HG03103 (cell line): ENCODE data around the gene SH3PXD2B.
"Not testable (repeated sequence)": the region's sequence is repeated elsewhere in the genome, so short reads cannot be mapped to it uniquely, and the experiment has no call there.

Experiments used
- ATAC-seq: cut with Tn5 transposase; IDR thresholded peaks from one replicate; pipeline ENCODE4 v1.9.1; 2021; ENCODE audit warnings: low read depth; ENCODE audit not compliant: unreplicated experiment

Gene SH3PXD2B

DNA sequence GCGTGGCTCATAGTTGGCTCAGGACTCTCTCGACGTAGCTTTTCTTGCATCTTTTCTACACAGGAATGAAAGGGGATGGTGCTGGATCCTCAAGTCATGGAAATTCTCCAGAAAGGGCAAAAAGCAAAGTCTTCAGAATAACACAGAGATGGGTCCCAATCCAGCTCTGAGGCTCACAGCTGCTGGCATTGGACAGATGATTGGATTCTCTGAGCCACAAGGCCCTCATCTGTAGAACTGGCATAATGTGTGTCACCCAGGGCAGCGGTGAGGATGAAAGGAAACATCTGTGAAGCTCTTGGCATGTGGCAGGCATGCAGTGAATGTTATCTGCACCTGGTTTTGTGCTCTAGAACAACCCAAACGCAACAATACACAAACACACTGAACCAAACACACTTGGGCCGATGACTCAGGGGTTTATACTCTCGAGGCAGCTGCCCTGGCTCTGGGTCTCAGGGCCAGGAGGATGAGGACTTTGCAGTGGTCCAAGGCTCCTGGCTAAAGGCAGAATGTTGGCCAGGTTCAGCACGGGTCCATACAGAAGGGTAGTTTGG lies 106.8 kb downstream of the SH3PXD2B start:
- ATAC-seq: no peak

DNA sequence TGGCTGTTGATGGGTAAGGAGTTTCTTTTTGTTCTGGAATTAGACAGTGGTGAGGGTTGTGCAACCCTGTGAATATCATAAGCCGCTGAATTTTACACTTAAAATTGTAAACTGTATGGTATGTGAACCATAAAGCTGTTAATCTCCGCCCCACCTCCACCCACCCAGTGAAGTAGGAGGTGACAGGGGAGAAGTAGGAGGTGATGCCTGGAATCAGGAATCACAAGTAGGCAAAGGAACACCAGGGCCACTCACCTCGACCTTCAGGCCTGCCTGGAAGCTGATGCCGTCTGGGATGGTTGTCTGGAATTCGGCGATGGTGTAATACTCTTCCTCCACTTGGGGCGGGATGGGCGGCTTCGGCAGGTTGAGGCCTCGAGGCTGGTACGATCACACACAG lies 108.4 kb downstream of the SH3PXD2B start:
- no peak for ATAC-seq

DNA sequence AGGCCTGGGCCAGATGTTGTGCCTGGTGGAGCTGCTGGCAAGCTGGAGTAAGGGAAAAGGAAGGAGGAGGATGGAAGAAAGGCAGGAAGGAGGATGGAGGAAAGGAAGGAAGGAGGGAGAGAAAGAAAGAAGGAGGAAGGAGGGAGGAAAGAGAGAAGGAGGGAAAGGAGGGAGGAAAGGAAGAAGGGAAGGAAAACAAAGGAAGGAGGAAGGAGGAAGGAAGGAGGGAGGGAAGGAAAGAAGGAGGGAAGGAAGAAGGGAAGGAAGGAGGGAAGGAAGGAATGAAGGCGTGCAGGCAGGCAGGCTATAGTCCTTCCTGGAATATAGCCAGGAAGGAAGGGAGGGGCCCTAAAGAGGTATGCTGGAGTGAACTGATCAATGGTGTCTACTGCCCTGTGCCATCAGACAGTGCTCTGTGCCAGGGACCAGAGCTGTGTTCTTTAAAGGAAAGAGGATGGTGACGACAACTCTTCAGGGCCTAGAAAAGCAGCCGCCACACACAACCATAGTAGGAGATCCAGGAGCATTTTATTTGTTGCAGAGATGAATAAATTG lies 109.4 kb downstream of the SH3PXD2B start:
- ATAC-seq: no peak

DNA sequence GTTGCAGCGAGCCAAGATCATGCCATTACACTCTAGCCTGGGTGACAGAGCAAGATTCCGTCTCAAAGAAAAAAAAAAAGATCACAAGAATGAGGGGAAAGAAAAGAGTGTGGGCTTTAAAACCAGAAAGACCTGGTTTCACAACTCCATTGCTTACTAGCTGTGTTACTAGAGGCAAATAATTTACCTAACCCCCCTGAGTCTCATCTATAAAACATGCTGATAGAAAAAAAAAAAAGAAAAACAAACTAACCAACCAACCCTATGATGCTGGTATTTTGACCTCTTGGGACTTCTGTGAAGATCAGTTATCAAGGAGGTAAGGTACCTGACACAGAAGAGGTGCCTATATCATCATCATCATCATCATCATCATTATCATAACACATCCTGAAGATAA lies 110.6 kb downstream of the SH3PXD2B start:
- ATAC-seq: no peak

DNA sequence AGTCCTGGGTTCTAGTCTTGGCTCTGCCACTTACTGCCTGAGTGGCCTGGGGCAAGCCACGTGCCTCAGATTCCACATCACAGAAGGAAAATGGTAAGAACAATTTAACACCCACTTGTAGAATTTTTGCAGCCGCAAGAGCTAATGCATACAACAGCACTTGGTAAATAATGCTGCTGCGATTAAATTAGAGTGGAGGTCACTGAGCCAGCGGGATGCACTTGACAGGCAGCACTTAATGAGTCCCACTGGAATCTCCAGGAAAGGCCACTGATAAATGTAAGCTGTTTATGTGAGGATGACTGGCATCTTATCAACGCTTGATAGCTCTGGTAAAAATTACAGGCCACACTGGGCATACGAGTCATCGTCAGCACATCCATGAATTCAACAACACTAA lies 111.4 kb downstream of the SH3PXD2B start:
- ATAC-seq: no peak

DNA sequence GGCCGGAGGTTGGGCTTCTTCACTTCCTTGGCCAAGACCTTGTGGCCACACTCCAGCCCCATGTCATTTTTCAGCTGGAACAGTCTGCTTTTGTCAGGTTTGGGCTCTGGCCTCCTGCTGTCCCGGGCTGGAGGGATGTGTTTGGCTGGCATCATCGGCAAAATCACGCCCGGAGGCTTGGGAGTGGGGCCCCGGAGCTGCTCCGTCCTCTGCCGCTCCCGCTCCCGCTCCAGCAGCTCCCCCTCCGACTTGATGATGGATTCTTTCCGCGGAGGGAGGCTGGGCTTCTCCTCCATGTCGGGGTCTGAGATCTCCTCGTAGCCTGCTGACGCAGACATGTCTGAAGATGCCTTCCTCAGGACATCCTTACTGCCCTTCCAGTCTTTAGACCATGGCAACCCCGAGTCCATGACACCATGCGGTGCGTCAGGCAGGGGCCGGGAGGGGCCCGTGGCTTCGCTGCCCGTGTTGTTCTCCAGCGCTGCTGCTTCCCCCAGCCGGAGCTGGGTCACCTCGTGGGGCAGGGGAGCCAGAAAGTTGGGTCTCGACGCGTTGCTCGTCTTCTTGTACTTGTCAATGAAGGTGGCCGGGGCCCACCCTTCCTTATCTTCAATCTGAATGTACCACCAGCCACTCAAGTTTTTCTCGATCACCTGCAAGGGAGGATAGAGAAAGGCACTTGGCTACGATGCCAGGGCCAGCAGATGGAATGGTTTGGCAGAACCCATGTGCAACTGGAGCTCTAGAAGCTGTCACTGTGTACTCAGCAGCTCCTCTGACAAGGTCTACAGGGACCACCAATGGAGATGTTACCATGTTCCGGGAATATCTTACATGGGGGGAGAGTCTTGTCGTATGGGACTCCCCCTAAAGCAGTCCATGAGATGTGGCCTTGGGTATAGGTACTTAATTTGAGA lies 114.8 kb downstream of the SH3PXD2B start:
- ATAC-seq: no peak

DNA sequence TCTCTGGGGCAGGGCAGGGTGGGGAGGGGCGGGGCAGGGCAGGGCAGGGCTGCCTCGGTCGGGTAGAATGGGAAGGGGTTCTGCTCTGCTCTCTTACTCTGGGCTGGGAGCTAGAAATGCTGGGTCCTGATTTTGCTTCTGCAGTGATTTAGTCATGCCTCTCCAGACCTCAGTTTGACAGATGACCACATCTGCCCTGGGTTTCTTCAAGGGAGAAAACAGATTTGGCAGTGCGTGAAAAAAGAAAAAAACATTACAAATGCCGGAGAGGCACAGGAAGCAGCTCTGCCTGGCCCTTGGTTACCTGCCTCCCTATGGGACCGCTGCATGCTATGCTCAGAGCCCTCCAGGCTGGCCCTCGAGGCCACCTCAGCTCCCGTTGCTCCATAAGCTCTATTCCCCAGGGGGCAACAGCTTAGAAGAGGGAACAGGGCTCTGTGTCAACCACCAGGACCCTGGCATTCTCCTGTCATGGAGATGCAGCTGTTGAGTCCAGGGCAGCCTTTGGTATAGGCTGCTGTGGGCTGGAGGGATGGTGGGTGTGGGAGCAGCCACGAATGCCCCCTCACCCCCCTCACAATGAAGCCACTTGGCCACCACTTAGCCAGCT lies 117.5 kb downstream of the SH3PXD2B start:
- ATAC-seq: no peak

DNA sequence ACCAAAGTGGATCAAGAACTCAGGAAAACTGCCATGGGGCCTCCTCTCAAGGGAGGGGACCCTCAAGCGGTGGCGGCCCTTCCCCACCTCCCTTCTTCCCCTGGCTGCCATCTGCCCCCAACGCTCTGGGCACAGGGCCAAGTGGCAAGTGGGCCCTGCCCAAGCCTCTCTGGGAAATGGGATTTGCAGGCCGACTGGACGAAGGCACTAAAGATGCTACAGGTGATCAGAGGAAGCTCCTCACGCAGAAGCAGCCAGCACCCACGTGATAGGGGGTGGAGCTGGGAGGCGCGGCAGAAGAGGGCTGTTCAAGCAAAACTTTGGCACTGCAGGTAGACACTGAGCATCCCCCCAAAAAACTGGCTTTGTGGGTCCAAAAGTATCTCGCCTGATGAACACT lies 118.1 kb downstream of the SH3PXD2B start:
- no peak for ATAC-seq

DNA sequence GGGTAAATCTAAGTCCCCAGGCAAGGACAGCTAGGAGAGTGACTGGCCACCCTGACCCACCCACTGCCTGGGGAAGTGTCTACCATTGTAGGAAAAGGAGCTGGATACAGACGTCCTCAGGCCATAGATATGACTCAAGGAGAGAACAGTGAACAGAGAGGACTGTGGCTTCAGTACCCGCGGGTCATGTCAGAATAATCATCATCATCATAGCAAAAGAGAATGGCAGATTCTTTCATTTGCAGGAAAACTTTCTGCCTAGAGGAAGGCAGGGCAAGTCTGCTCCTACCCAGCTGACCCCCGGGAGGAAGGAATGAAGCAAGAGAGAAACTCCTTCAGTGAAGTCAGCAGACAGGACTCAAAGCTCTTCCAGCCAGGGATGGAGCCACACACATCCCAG lies 118.6 kb downstream of the SH3PXD2B start:
- no peak for ATAC-seq

DNA sequence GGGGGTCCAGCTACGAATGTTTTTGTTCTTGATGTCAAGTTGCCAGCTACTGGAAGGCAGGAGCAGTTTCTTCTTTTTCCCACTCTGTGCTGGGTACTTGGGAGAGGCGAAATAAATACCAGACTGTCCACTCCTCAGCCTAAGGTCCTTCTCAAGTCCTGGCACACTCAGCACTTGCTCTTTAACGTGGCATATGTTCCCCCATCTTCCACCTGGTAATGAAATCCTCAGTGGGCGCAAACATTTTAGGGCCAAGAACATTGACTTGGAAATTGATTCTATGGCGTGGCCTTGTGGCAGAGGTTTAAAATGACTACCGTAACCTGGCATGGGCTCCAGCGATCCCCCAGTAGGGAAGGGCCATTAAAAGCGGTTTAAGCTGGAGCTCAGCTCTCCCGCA lies 119.7 kb downstream of the SH3PXD2B start:
- no peak for ATAC-seq

DNA sequence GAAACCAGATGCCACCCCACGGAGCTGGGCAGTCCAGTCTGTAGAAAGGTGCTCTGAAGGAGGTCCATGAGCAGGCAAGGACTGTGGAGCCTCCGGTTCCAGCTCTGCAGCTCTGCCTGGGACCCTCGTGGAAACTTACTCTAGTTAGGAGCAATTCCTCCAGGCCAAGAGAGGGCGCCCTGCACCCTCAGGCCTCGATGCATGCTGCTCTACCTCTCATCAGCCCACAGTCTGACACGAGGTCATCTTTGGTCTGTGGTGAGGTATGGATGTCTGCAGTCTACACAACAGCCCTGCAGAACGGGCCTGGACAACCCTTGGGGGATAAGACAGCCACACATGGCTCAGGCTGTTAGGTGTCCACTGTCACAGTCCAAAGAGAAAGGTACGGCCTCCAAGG lies 120.1 kb downstream of the SH3PXD2B start:
- no peak for ATAC-seq

DNA sequence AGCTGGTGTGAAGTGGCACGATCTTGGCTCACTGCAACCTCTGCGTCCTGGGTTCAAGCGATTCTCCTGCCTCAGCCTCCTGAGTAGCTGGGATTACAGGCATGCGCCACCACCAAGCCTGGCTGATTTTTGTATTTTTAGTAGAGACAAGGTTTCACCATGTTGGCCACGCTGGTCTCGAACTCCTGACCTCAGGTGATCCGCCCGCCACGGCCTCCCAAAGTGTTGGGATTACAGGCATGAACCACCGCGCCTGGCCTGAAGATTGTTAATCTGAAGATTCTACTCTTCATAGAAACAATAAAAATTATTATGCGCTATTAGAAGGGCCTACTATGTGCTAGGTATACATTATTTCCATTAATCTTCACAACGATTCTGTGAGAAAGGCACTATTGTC lies 127.4 kb downstream of the SH3PXD2B start:
- ATAC-seq: not testable (repeated sequence)

DNA sequence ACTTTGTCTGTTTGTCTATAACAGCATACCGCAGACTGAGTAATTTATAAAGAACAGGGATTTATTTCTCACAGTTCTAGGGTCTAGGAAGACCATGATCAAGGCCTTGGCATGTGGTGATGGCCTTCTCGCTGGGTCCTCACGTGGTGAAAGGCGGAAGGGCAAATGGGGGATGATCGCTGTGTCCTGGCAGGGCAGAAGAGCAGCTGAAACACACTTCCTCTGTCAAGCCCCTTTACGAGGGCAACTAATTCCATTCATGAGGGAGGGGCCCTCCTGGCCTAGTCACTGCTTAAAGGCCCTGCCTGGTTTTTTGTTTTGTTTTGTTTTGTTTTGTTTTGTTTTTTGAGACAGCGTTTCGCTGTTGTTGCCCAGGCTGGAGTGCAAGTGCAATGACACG lies 128.9 kb downstream of the SH3PXD2B start:
- ATAC-seq: no peak

DNA sequence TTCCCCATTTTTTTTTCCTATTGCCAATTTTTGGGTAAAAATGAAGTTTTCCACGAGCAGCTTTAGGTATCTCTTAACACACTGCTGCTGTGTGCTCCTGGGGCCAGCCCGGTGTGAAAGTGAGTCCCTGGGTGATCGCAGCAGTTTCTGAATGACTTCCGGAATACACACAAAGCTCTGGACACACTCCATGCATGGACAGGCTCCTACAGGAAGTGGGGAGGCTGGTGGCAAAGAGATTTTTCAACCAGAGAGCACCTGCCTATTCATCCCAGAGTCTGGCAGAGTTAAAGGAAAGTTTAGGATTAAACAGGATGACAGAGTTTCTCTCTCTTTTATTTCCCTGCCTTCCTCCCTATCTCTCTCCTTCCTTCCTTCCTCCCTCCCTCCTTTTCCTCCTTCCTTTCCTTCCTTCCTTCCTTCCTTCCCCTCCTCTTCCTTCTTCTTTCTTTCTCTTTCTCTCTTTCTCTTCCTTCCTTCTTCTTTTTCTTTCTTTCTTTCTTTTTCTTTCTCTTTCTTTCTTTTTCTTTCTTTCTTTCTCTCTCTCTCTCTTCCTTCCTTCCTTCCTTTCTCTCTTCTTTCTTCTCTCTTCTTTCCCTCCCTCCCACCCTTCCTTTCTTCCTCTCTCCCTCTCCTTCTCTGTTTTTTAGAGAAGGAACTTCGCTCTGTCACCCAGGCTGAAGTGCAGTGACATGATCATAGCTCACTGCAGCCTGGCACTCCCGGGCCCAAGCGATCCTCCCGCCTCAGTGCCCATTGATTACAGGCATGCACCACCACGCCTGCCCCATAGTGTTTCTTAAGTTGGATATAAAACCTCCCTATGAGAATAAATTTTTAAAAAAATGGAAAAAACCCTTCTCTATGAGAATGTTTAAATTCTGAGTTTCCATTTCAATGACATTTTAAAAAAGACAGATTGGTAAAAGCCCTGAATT lies 132.0 kb downstream of the SH3PXD2B start:
- ATAC-seq: no peak

DNA sequence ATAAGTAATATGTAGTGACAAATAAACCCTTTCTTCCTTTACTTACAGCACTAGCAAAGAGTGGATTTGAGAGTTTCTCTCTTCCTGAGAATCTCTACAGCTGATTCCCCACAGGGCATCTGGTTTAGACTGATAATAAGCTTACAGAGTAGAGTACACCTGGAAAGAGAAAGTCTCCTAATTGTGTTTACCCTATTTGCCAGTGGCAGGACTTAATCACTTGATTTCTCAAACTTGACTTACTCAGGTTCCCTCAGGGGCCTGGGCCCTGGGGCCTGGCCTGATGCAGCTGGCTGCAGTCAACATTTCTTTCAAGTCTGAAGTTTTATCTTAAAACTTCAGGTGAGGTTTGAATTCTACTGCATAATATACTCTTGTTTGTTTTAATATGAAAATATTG lies 132.7 kb downstream of the SH3PXD2B start:
- ATAC-seq: no peak

DNA sequence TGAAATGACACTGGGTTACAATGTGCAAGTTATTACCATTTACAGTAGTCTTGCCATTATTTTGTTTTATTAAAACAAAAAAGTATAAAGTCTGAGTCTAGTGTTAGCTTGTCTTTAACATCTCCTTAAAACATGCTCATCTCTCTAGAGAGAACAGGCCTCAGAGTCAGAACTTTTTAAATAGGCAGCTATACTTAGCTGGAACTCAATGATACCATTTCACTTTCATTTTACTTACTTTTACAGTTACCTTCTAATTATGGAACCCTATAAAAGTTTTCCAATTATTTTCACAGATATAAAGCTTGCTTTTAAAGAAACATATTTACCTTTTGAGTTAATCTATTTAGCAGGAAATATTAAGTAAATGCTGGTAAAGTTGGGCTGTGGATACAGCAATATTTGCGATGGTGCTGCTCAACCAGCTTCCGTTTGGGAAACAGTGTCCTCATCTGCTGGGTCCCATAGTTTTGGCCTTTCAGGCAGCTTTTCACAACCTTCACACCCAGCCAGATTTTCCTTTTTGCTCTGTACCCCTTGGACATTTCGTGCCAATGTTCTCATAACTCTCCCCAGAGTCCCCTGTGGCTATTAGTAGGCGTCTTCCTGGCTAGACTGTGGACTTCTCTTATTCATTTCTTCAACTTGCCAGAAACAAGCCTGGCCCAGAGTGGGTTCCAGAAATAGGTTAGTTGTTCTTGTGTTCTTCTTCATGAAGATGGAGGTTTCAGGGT lies 134.4 kb downstream of the SH3PXD2B start:
- no peak for ATAC-seq

DNA sequence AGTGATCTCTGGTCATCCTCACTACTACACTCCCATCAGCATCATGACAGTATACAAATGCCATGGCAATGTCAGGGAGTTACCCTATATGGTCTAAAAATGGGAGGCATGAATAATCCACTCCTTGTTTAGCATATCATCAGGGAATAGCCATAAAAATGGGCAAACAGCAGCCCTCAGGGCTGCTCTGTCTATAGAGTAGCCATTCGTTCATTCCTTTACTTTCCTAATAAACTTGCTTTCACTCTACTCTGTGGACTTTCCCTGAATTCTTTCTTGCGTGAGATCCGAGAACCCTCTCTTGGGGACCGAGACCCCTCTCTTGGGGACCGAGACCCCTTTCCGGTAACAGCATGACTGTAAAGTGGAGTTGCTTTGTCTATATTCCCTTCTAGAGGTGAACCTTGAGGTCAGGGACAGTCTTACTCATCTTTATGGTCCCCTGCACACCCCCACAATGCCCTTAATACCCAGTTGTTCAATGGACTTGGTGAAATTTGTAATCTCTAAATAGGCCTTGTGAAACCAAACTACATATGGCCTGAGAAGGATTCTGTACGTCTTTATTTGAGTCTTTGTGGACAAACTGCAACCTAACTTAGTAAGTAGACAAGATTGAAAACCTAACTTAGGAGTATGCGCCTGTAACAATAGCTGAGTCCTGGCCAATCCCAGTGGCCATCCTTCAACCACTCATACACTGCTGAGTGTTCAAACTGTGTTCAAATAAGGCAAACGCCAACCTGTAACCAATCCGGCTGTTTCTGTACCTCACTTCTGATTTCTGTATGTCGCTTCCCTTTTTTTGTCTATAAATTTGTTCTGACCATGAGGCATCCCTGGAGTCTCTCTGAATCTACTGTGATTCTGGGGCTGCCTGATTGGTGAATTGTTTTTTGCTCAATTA lies 138.5 kb downstream of the SH3PXD2B start:
- no peak for ATAC-seq

DNA sequence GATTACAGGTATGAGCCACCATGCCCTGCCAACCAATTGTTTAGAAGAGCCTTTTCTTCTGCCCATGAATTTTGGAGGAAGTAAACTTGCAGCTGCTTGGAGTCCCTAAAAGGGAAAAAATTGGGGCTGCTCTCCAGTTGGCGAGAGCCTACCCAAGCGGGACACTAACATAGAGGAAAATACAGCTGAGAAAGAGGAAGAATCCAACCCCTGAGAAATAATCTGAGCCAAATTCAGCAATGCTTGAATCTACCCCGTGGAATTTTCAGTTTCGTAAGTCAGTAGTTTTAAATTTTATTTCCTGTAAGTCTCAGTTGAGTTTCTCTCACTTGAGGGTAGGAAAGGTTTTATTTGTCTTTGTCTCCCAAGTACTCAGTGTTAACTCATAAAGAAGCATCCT lies 140.4 kb downstream of the SH3PXD2B start:
- no peak for ATAC-seq

DNA sequence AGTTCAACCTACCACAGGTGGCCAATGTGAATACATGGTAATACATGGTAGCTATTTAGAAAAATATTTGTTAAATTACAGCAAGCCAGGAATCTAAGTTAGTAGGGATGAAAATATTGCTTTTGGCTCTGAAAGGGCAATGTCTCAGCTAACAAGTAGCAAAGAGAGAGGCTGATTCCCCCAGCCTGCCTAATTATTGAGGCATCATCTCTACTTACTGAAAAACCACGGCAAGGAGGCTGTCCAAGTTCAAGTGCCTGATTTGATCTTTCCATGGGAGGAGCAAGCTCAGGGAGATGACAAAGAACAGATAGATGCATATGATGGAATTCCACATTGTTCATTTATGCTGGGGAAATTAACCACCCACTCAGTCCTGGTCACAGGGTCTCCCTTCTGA lies 142.0 kb downstream of the SH3PXD2B start:
- no peak for ATAC-seq
